GM19452 (cell line): Measurements from ENCODE around the gene PTPN1.
A peak's percentile ranks its signal among the peaks of the same experiment; 100 is the strongest.
"Not testable (repeated sequence)": the region's sequence is repeated elsewhere in the genome, so short reads cannot be mapped to it uniquely, and the experiment has no call there.

ENCODE experiments used
- ATAC-seq: cut with Tn5 transposase; IDR thresholded peaks from one replicate; pipeline ENCODE4 v1.9.1; 2021; ENCODE audit not compliant: unreplicated experiment

The PTPN1 gene

DNA sequence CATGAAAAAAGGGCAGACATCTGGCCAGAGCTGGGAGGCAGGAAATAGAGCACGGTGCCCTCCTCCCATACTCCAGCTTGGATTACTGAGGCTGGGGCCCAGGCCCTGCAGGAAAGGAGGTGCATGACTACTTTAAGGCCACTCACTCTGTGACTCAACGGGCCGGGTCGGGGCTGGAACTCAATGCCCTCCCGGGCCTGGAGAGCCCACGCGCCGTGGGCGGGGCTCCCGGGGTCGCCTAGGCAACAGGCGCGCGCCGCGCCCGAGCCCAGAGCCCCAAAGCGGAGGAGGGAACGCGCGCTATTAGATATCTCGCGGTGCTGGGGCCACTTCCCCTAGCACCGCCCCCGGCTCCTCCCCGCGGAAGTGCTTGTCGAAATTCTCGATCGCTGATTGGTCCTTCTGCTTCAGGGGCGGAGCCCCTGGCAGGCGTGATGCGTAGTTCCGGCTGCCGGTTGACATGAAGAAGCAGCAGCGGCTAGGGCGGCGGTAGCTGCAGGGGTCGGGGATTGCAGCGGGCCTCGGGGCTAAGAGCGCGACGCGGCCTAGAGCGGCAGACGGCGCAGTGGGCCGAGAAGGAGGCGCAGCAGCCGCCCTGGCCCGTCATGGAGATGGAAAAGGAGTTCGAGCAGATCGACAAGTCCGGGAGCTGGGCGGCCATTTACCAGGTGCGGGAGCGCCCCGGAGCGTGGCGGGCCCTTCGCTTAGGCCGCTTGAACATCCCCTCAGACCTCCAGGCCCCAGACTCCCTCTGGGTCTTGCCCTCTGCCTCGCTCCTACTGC is at the start of gene PTPN1:
Gene PTPN1 (plus strand): TSS at position 461 of the 783 bp plus-strand sequence. CDS start 145 bp downstream, at position 606.
- peak; percentile 90 for ATAC-seq

DNA sequence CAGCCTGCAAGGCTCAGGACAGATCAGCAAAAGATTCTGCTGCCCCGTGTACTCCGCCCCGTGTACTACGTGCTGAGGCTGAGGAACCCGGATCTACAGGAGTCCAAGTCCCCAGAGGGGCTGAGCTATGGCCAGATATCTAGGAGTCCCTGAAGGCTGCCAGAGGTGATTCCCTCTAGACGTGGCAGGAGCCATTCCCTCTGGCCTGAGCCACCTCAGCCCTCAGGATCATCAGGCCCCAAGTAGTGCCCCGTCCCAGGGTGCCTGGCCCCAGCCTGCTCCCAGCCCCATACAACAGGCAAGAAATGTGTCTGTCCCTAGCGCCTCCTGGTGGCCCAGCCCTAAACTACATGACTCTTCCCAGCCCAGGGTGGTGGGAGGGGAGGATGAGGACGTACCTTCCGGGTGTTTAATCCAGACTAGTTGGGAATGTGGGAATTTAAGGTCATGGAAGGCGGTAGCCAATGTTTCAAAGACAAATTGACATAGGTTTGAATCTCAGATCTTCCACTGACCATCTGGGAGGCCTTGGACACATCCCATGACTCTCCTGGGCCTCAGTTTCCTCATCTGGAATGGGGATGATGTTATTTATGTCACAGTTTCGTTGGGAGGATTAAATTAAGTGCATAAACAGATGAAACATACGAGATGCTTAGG is 49.4 kb upstream of the PTPN1 start:
- no peak for ATAC-seq

DNA sequence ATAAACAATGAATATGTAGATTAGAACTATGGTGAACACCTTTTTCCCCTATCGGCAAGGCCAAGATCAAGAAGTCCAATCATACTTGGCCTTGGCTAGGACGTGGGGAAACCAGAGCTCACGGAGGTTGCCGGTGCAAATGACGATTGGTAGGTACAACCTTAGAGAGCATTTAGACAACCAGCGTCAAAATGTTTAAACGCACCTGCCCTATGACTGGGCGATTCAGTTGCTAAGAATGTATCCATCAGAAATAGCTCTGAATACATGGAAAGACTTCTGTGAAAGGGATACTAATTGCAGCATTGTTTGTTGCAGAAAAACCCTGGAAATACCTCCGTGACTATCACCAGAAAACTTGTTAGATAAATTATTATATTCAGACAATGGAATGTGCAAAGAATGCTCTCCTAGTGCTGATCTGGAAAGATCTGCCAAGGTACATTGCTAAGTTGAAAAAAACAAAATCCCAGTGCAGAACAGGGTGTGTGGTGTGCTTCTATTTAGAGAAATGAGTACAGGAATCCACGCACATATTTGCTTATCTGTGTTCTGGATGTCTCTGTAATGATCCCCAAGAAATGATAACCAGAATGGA is 48.0 kb upstream of the PTPN1 start:
- ATAC-seq = no peak

DNA sequence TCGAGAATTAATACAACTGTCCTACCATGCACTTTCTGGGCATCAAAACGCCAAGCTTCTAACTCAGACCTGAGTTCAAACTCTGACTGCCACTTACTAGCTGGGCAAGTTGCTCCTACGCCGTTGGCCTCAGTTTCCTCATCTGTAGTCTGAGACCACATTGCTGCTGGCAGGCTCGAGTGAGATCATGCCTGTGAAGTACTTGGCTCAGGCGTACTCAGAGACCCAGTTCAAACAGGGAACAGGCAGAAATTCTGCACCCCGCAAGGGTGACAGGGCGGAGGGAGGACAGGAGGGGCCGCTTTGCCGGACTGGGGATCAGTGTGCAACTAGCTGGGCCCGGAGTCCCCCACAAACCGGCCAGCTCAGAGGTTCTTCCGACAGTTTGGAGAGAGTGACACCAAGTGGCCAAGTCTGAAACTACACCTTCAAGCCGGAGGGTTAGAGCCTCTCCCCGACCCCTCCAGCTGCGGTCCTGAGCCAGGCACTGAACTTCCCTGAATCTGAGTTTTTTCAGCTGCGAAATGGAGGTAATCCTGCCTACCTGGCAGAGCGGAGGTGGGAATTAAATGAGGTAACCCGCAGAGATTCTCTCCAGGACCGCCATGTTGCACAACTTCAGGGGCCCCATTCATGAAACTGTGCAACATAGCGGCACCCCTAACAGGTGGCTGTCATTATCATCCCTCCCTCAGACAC is 46.0 kb upstream of the PTPN1 start:
- peak; percentile 62 for ATAC-seq

DNA sequence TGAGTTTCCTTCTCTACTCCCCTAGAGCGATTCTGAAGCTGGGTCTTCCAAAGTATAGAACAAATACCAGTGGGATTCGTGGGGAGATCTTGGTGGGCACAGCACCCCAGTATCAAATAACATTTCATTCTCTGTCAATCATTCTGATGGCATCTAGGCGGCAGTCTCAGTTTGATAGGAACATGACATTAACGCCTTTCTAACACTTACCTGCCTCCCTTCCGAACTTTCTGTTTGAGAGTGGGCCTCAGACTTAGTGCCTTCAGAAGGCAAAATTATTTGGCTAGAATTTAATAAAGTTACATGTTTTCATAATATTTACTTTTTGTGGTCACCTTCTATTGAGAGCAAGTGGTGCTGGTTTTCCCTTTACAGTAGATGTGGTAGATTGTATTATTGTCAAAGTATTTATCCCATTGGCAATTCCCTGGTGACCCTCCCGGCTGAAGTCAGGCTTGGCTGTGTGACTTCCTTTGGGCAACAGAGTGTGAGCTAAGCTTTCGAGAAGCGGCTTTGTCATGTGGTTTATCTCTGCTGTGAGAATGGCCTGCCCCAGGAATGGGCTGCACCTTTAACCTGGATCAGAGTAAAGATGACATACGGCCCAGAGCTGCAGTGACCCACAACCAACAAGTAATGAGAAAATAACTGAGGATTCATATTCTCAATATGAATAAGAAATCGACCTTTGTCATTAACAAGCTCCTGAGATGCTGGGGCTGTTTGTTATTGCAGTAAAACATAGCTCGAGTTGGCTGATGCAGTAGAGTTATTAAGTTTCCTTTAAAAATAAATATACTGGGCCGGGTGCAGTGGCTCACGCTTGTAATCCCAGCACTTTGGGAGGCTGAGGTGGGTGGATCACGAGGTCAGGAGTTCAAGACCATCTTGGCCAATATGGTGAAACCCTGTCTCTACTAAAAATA is 45.2 kb upstream of the PTPN1 start:
- no peak for ATAC-seq

DNA sequence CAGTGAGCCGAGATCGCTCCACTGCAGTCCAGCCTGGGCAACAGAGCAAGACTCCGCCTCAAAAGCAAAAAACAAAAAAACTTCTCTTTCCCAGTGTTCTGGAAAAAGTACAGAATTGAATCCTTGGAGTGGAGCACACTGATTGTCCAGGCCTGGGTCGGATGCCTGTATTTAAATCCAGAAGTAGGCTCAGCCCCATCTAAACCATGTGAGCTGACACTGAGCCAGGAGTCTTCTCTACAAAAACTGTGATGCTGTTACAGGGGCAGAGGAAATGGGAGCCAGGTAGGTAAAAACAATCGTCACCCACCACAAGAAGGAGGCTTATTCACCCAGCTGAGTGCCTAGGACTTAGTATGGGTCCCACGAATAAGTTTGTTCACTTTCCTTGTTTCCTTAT is 43.0 kb upstream of the PTPN1 start:
- ATAC-seq = no peak

DNA sequence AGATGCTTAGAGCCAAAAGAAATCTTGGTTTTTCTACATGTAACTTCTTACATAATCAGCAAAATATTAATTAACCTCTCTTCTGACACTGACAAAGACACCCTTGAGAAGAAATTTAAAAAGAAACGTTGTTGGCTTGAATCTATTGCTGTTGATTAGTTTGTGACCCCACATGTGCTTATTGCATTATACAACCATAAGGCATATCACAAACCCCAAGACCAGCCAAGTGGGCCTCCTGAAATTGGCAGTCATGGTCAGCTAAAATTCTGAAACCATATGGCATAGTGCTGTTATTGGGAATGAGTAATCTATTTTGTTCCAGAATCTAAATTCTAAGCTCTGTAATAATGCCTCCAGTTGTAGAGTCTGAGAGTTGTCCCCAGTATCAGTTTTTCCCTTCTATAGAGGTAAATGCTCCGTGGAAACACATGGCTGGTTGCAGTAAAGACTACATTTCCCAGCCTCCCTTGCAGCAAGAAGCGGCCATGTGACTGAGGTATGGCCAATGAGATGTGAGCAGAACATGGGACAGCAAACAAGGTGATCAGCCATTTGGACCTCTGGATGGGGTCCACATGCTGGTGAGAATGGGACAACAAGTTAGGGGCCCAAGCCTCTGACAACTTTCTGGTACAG is 42.3 kb upstream of the PTPN1 start:
- no peak for ATAC-seq

DNA sequence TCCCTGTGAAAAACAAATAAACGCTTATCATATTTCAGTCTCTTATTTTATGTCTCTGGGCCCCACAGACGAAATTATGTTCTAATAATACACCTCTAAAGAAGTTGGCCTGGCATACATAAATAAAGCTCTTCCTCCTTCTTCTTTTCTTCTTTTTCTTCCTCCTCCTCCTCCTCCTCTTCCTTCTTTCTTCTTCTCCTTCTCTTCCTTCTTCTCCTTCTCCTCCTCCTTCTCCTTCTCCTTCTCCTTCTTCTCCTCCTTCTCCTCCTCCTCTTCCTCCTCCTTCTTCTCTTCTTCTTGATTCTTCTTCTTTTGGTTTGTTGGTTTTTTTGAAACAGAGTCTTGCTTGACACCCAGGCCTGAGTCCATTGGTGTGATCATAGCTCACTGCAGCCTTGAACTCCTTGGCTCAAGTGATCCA is 41.8 kb upstream of the PTPN1 start:
- ATAC-seq = no peak

DNA sequence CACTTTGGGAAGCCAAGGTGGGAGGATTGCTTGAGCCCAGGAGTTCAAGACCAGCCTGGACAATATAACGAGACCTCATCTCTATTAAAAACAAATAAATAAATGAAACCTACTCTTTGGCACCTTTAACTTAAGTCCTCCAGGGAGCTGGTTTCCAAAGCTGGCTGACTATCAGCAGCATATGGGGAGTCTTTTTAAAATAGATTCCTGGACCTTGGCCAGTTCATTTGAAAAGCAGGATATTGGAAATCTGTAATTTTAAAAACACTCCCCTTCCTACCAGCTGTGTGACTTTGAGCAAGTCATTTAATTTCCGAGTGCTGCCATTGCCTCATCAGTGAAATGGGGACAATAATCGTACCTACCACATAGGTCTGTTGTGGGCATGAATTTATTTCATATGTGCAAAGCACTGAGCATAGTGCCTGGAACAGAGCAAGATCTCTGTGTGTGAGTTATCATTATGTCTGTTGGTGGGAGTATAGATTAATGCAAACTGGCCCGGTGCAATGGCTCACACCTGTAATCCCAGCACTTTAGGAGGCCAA is 40.9 kb upstream of the PTPN1 start:
- ATAC-seq = no peak

DNA sequence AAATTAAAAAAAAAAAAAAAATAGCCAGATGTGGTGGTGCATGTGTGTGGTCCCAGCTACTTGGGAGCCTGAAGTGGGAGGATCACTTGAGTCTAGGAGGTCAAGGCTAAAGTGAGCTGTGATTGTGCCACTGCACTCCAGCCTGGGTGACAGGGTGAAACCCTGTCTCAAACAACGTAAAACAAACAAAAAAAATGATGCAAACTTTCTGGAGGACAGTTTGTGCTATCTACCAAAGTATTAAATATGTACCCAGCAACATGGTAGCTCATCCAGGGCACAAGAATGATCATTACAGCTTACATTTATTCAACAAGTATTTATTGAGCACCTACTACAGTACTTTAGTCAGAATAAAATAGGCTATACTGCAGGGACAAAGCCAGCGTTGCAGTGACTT is 40.4 kb upstream of the PTPN1 start:
- no peak for ATAC-seq

DNA sequence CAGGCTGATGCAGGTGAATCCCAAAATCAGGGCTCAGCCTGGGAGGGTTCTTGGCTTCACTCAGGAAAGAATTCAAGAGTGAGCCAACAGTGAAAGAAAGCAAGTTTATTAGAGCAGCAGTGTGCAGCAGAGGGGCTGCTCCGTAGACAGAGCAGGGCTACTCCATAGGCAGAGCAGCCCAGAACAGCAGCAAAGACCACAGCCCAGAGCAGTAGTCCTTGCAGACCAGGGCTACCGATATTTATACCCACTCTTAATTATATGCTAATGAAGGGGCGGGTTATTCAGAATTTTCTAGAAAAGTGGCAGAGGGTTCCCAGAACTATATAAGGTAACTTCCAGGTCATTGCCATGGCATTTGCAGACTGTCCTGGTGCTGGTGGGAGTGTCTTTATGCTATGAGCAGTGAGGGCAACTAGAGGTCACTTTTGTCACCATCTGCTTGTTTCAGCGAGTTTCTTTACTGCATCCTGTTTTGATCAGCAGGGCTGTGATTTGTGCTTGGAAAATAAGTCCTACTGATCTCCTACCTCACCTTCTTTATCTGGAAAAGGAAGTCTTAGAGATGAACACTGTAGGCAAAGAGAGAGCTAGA is 39.8 kb upstream of the PTPN1 start:
- no peak for ATAC-seq

DNA sequence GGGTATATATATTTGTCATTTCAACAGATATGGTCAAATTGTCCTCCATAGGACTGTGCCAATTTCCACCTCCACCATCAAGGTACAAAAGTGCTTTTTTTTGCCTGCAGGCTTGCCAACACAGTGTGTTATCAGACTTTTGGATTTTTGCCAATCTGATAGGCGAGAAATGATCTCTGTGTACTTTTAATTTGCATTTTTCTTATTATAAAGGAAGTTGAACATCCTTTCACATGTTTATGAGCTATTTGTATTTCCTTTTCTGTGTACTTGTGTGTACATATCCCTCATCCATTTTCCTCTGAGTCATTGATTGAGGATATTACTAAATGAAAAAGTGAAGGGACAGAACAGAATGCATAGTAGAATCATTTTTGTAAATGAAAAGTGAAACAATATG is 39.0 kb upstream of the PTPN1 start:
- no peak for ATAC-seq

DNA sequence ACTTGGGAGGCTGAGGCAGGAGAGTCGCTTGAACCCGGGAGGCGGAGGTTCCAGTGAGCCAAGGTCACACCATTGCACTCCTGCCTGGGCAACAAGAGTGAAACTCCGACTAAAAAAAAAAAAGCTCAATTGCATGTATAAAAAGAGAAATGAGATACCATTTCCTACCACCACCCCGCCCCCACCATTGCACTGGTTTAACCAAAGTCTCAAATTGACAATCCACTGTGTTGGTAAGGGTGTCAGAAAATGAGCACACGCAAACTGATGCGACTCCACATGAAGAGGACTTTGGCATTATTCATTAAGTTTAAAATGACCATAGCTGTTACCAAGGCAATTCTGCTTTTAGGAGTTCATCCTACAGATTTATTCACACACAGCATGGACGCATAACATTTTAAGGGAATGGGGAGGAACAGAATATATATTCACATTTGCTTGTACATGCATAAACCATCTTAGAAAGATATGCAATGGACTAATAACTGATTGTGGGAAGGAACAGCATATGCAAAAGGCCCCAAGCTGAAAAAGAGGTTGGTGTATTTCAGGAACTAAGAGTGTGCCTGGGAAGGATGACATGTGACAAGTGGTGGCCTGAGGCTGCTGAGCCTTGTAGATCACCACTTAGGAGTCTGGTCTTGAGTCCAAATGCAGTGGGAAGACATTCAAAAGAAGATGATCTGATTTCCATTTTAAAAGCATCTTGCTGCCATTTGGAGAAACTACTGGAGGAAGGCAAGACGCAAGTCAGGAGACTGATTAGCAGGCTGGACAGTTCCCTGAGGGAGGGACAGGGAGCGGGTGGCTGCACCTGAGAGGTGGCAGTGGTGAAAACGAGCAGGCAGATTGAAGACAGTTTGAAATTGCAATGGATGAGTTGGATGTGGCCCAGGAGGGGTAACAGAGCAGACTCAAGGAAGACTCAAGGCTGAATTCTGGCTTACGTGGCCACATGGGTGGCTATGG is 37.2 kb upstream of the PTPN1 start:
- no peak for ATAC-seq

DNA sequence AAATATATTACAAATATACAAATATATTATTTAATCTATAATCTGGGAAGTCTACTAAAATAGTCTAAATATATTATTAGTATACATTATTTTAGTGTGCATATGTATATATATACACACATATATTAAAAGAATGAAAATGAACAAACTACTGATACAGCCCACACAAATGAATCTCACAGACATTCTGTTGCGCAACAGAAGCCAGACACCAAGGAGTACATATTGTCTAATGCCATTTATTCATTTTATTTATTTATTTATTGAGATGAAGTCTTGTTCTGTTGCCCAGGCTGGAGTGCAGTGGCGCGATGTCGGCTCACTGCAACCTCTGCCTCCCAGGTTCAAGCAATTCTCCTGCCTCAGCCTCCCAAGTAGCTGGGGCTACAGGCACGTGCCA is 35.8 kb upstream of the PTPN1 start:
- not testable (repeated sequence) for ATAC-seq

DNA sequence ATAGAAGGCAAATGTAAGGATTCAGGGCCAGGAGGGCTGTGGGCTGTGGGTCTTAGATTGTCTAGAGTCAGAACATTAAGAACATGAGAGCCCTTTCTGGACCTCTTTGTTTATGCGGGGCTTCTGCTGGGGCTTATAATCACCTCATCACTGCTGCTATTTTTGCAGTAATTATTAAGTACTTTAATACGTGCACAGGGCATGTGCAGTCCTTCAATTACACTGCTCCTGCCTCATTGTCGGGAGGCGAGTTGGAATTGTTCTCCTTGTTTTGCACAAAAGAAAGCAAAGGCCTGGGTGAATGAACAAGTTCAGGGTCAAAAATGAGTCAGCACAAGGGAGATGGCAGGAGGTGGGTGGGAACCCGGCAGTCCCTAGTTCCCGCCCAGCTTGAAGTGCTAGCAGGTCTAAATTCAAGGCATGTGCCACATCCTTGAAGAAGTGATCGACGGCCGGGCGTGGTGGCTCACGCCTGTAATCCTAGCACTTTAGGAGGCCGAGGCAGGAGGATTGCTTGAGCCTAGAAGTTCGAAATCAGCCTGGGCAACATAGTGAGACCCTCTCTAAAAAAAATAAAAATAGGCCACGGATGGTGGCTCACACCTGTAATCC is 34.4 kb upstream of the PTPN1 start:
- no peak for ATAC-seq

DNA sequence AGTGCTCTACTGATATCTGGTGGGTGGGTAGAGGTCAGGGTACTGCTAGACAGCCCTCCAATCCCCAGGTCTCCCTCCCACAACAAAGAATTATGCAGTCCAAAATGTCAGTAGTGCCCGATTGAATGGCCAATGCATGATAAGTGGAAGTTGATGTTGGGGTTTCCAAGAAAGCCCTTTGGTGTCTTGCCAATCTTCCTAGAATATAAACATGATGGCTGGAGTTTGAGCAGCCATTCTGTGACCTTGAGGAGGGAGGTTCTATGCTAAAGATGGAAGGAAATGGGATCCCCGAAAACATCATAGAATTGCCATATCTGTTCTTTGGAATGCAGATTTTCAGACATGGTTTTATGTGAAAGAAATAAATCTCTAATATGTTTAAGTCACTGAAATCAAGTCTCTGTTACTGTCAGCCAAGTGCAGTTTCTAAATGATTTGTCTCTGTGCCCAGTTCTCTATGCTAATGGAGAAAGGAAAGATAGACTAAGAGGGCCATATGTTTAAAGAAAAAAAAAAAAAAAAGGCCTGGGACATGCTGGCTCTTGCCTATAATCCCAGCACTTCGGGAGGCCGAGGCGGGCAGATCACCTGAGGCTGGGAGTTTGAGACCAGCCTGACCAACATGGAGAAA is 32.8 kb upstream of the PTPN1 start:
- ATAC-seq = no peak
